GM18511 (cell line): Measurements from ENCODE around the gene MRTO4.

Source experiments
- ATAC-seq: cut with Tn5 transposase; IDR thresholded peaks from one replicate; pipeline ENCODE4 v1.9.1; 2021; ENCODE audit warnings: mild to moderate bottlenecking, moderate library complexity; ENCODE audit not compliant: unreplicated experiment

MRTO4 gene

GRCh38 chr1:19308509-19308907, 56.9 kb downstream of the MRTO4 start:
- ATAC-seq, result no peak

- ATAC-seq, result no peak
These were observed 57.7 kb downstream of the MRTO4 start for GRCh38 chr1:19309123-19309813.
